ENCODE results near the gene POLR3E.

DNA sequence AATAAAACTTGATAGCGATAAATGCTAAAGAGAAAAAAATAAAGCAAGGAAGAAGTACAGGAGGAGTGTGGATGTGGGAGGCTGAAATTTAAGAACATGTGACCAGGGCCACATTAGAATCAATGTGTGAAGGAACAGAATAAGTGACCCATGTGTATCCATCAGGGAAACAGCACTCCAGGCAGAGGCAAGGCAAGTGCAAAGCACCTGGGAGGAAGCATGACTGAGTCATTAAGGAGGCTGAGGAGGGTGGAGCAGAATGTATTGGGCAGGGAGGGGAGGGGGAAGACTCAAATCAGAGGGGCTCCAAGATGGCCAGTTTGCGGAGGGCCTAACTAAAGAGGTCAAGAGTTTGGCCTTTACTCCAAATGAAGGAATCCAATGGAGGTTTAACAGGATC is 69.2 kb downstream of the POLR3E start:
- TF ChIP-seq, protein P1, sequence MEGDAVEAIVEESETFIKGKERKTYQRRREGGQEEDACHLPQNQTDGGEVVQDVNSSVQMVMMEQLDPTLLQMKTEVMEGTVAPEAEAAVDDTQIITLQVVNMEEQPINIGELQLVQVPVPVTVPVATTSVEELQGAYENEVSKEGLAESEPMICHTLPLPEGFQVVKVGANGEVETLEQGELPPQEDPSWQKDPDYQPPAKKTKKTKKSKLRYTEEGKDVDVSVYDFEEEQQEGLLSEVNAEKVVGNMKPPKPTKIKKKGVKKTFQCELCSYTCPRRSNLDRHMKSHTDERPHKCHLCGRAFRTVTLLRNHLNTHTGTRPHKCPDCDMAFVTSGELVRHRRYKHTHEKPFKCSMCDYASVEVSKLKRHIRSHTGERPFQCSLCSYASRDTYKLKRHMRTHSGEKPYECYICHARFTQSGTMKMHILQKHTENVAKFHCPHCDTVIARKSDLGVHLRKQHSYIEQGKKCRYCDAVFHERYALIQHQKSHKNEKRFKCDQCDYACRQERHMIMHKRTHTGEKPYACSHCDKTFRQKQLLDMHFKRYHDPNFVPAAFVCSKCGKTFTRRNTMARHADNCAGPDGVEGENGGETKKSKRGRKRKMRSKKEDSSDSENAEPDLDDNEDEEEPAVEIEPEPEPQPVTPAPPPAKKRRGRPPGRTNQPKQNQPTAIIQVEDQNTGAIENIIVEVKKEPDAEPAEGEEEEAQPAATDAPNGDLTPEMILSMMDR (IDR thresholded peaks at IDR 0.05; ENCODE audit: low read depth, low read length): no peak
- TF ChIP-seq EZH2phosphoT487 (IDR thresholded peaks at IDR 0.05; ENCODE audit: low read depth): no peak

Data from OCI-LY3 (cell line).